Measurements from ENCODE around the gene NPBWR2.

The NPBWR2 gene

GRCh38 chr20:64116541-64117431 is 9.4 kb upstream of the NPBWR2 start:
- no peak for DNase-seq

GRCh38 chr20:64116016-64116415 is 8.7 kb upstream of the NPBWR2 start:
- no peak for DNase-seq

- DNase-seq = no peak
Measured at GRCh38 chr20:64115171-64115911, 8.0 kb upstream of the NPBWR2 start.

GRCh38 chr20:64114356-64114971 is 7.1 kb upstream of the NPBWR2 start:
- DNase-seq = no peak

- no peak for DNase-seq
Measured at GRCh38 chr20:64113796-64114355, 6.5 kb upstream of the NPBWR2 start.

GRCh38 chr20:64113444-64113775 is 6.0 kb upstream of the NPBWR2 start:
- DNase-seq = no peak

- DNase-seq = no peak
Measured at GRCh38 chr20:64112691-64113443, 5.5 kb upstream of the NPBWR2 start.

- no peak for DNase-seq
Measured at GRCh38 chr20:64111841-64112641, 4.7 kb upstream of the NPBWR2 start.

- no peak for DNase-seq
Measured at GRCh38 chr20:64110411-64111068, 3.2 kb upstream of the NPBWR2 start.

- DNase-seq = no peak
Measured at GRCh38 chr20:64109831-64110391, 2.5 kb upstream of the NPBWR2 start.

GRCh38 chr20:64108731-64109681 is 1.6 kb upstream of the NPBWR2 start:
- no peak for DNase-seq

GRCh38 chr20:64107736-64108457 is 532 bp upstream of the NPBWR2 start:
- no peak for DNase-seq

GRCh38 chr20:64106435-64106961 is 867 bp downstream of the NPBWR2 start:
- no peak for DNase-seq

- DNase-seq = no peak
Measured at GRCh38 chr20:64105846-64106434, 1.4 kb downstream of the NPBWR2 start.

- DNase-seq = no peak
Measured at GRCh38 chr20:64104667-64105451, 2.5 kb downstream of the NPBWR2 start.

- no peak for DNase-seq
Measured at GRCh38 chr20:64103871-64104666, 3.3 kb downstream of the NPBWR2 start.
